ENCODE measurements around the gene EPHB1.
"Not testable (repeated sequence)": the region's sequence is repeated elsewhere in the genome, so short reads cannot be mapped to it uniquely, and the experiment has no call there.

EPHB1 gene

DNA sequence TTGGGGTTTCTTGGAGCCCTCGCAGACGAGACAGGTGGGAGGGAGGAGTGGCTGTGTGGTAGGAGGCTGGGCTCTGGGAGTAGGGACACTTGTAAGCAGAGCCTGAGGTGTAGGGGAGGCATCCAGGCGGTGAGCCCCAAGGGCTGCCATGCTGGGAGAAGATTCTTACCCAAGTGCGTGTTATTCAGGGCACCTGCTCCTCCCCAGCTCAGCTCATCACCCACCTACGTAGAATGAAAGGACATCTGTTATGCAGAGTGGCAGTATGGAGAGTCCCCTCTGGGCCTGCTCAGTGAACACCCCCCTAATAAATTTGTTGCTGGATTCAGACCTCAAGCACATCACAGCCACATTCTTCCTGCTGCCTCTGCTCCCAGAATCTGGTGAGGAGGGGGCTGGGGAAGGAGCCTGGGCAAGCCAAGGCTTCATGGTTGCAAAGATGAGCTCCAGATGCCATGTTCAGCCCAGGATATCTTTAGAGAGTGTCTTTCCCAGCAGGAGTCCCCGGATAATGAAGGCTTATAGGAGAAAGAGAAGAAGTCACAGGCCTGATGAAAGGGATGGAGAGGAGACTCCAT is 261.8 kb downstream of the EPHB1 start:
- no peak for DNase-seq

DNA sequence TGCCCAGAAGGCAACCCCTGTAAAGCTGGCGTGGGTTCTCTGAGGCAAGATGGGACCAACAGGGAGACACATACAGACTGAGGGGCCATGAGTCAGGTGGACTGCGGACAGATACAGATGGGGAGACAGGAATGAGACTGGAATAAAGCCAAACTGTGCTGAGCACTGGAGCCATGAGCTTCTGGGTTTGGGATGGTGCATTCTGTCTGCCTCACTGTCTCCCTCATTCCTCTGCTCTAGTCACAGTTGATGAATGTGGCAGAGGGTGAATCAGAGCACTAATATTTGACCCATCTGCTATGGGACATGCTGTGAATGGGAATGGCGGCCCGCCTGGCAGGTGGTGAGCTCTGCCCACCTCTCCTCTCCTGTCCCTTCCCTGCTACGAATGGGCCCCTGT is 262.9 kb downstream of the EPHB1 start:
- DNase-seq: no peak

DNA sequence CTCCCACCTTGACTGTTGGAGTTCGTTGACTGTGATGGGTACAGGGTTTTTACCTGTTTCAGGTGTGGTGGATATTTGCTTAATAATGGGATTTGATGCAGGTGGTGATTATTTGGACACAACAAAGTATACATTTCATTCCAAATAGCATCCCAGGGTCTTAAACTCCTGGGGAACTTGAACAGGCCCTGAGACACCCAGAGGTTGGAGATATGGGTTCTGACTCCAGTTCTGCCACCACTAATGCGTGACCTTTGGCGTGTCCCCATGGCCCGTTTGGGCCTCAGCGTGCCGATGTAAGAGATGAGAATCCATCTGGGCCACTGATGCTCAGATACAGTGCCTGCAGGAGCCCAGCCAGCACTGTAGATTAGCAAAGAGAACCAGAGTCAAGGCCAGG is 264.5 kb downstream of the EPHB1 start:
- DNase-seq: no peak

DNA sequence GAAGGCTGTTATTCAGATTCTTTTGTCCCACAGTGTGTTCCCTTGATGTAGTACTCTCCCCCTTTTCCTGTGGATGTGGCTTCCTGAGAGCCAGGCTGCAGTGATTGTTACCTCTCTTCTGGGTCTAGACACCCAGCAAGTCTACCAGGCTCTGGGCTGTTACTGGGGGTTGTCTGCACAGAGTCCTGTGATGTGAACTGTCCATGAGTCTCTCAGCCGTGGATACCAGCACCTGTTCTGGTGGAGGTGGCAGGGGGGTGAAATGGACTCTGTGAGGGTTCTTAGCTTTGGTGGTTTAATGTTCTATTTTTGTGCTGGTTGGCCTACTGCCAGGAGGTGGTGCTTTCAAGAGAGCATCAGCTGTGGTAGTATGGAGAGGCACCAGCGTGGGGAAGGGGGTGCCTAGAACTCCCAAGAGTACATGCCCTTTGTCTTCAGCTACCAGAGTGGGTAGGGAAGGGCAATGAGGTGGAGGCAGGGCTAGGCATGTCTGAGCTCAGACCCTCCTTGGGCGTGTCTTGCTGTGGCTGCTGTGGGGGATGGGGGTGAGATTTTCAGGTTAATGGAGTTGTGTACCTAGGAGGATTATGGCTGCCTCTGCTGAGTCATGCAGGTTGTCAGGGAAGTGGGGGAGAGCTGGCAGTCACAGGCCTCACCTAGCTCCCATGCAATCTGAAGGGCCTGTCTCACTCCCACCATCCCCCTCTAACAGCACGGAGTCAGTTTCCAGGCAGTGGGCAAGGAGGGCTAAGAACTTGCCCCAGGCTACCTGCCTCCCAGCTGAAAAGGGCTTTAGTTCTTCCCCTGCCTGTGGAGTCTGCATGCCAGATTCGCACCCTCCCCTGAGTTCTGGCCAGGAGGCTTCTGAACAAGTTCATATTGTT is 272.0 kb downstream of the EPHB1 start:
- not testable (repeated sequence) for DNase-seq

DNA sequence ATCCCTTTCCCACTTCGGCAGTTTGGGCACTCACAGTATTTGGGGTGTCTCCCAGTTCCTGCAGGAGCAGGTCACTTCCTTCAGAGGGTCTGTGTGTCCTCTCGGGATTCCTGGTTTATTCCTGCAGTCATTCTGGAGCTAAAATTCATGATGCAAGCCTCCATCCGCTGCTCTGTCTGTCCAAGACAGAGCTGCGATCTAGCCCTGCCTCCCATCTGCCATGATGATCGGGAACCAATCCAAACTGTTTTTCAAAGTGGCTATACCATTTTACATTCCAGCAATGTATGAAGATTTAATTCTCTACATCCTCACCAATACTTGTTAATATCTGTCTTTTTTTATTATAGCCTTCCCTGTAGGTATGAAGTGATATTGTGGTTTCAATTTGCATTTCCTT is 273.0 kb downstream of the EPHB1 start:
- DNase-seq: no peak

DNA sequence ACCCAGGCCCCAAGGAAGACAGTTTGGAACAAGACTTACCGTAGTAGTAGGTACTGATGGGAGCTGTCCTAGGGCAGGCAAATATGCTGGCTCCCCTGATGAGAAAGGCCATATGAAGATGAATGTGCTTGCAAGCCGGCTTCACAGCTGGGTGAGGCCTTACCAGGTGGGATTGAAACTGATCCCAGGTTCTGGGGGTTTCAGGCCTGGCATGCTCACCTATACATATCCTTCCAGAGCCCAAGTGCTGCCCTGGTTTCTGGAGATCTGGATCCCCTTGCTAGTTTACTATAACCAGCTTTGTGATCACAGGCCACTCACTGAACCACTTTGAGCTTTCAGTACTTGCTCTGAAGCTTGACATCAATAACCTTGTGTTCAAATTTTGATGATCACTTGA is 274.3 kb downstream of the EPHB1 start:
- no peak for DNase-seq

DNA sequence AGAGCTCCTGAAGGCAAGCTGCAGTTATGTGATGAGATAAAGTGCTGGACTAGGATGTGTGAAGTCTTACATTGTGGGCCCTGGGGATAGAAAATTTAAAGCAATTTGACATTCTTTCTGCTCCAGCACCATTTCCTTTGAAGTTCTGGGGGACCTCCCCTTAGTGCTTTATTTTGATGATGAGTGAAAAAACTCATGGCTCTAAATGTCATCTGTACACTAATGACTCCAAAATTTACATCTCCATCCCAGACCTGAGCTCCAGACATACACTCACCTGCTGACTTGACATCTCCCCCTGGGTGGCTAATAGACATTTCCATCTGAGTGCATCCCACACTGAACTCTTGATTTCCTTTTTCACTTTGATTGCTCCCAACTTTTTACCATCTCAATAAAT is 276.4 kb downstream of the EPHB1 start:
- DNase-seq: no peak

DNA sequence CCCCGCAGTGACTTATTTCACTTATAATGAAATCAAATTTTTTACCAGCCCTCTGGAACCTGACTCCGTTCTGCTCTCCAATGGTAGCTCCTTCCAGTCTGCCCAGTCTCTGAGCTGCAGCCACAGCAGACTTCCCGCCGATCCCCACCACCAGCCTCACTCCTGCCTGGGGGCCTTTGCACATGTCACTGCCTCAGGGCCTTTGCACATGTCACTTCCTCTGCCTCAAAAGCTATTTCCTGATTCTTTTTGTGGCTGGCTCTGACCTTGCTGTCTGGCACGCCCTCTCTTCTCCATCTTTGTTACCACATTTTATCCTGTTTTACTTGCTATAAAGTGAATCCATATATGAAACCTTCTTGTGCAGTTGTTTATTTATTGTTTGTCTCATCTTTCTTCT is 277.4 kb downstream of the EPHB1 start:
- DNase-seq: no peak

DNA sequence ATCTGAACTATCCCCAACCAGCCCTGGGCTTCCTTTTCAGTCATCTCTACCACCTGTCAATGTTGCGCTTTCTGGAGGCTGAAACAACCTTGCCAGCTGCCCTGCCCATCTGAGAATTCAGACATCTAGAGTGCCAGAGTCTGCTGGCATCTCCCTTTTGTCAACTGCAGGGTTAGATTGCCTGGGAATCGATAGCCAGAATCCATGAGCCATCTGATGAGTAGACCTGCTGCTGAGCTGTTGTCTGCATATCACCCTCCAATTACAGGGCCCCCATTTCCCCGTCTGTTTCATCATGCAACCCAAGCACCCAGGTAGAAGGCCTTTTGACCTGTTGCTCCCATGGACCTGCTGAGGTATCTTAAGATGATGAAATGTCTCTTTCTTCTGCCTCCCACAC is 280.1 kb downstream of the EPHB1 start:
- no peak for DNase-seq

DNA sequence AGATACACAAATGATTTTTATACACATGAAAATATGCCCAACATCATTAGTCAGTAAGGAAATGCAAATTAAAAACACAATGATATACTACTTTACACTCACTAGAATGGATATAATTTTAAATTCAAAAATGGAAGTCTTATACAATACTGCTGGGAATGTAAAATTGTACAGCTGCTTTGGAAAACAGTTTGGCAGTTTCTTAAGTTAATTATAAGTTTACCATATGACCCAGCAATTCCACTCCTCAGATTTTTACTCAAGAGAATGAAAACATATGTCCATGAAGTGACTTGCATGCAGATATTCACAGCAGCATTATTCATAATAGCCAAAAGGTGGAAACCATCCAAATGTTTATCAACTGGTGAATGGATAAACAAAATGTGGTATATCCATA is 281.3 kb downstream of the EPHB1 start:
- DNase-seq: no peak

DNA sequence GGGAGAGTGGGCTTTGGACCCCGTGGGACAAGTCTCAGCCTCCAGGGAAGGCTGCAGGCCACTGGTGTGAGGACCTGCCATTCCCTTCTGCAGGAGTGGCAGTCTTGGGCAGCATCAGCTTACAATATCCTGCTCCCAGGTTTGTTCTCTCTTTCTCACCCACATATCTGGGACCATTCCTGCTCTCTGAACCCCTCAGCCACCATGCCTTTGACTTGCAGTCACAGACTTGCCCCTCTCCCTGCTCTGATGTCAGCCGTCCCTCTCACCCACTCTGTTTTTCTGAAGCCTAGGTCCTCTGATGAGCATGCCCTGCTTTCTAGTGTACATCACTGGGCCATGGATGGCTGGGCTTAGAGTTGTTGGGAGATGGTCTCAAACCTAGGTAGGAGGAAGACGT is 282.1 kb downstream of the EPHB1 start:
- DNase-seq: no peak

DNA sequence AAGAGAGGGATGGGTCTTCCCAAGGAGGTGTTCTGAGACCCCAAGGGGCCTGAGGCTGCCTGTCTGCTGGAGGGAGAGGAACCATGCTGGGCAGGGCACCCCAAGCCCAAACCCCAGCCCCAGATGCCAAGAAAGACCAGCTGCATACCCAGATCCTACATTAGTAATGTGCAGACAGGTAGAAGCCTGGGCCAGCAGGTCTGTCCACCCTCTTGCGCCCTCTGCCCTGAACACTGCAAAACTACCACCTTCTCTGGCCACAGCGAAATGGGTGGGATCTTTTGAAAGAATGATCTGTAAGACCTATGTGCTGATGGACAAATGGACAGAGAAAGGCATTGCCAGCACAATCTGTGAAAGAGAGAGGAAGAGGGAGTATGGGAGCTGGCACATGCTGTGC is 283.2 kb downstream of the EPHB1 start:
- no peak for DNase-seq

DNA sequence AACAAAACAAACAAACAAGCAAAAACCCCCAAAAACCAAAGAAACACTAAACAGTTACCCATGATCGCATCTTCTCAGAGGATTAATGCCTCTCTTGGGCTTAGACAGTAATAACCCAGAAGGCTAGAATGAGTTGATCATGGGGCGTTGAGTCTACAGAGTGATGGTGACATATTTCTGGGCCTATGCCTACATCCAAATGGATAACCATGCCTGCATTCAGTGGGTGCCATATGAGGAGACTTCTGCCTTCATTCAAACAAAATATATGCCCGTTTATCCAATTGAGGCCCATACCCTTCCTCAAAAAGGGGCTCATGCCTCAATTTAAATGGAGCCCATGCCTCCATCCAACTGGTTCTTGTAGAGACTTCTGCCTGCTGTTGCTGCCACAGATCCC is 284.0 kb downstream of the EPHB1 start:
- DNase-seq: no peak

DNA sequence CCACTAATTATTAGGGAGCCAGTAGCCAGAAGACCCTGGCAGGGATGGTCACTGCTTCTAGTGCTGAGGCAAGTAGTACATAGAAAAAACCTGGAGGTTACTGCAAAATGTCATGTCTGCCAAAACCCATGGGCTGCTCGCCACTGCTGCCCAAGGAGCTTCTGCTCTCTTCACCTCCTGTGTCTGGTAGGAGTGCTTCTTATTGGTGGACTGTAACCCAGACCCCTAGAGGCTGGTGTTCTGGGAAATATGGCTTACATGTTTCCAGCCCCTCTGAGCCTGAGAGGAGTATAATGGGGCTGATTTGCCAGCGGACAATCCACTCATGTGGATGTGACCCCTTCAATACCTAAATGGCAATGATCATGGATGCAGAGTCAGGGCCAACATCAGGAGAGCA is 286.4 kb downstream of the EPHB1 start:
- no peak for DNase-seq

DNA sequence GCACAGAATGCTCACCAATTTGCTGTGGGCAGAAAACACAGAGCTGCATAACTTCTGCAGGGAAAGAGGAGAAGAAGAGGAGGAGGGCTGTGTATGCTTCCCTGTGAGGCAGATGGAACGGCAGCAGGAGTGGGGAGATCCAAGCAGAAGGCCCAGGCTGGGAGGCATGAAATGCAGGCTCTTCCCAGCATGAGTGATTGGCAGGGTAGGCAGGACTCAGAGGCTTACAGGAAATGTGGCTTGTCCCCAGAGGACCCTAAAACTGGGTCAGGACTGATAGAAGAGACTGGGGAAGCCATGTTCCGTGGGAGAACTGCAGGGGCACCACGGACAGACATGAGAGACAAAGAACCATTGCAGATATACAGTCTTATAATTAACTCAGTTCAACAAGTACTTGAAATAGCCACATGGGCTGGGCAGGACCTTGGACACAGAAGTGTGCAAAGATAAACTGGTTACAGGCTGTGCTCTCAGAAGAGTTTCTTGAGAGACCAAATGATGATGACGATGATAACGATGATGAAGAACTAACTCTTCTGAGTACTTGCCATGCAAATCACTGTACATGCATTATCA is 286.9 kb downstream of the EPHB1 start:
- no peak for DNase-seq

DNA sequence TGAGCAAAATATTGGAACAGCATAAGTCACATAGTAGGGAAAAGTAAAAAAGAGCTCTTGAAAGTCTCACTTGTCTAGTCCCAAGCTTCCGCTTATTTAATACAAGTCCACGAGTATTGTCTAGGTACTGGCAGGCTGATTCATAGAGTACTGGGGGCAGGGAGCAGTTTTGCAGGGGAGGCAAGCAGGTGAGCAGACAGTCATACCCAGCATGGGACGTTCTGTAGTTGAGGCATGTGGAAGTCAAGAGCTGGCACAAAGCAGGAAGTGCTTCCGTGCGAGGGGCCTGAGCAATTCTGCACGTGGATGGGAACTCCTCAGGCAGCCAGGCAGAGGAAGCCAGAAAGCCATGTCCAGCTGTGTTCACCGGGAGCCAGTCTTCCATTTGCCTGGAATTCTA is 287.6 kb downstream of the EPHB1 start:
- DNase-seq: no peak

DNA sequence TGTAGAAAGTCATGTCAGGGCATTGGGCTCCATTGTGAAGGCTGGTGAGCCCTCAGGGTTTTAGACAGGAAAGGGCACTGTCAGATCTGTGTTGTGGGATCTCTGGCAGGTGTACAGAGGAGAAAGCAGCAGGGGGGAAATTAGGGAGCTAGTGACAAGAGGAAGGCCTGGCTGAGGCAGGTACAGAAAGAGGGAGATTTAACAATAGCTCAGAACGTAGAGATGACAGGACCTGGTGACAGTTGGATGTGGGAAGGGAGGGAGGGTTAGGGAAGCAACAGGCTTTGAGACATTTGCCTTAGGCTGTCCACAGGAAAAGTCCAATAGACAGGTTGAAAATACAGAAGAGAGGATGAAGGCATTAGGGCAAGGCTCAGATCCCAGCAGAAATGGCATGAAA is 288.1 kb downstream of the EPHB1 start:
- DNase-seq: no peak

DNA sequence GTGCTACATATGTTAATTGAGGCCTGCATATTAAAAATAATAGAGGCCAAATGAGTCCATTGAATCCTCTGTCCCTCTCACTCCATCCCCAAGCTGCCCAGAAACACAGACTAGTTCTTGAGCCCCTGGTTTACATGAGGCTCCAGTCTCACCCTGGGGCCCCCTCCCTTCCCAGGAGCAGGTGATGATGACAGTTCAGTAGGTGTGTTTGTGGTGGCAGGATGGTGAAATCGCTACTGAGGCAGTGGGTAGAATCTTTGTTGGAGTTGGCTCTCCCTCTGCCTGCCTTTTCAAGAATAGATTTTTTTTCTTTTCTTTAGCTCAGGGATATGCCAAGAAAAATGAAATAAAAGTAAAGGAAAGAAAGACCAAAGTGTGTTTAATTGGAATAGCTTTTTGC is 288.7 kb downstream of the EPHB1 start:
- DNase-seq: no peak

DNA sequence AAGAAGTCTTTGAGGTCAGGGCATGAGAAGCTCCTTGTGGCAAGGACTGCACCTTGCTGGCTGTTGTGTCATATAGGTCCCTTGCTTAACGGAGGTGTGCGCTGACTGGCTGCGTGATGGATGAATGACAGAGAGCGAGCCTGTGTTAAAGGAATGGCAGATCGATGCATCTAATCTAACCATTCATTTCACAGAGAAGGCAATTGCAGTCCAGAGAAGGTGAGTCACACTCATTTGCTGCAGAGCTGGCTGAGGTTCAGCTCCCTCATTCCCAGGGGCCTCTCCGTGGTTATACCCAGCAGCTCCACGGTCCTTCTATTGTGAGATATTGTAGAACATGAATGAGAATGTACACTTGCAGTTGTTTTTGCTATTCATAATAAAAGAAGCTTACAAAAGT is 289.3 kb downstream of the EPHB1 start:
- DNase-seq: no peak

DNA sequence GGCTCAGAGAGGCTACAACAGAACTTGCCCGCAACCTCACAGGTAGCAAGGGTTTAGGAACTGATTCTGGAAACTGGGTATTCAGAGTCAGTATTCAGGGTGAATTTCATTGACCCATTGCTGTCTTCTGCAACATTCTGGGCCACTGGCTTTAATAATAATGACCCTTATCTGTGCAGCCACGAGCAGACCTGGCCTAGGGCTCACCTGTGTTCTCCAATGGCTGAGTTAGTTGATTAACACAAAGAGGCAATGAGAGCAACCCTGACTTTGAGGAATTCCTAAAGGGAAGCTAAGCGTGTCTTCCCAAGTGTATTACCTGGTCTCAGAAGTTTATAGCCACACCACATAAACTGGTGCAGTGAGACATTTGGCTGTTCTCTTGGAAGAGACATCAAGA is 289.9 kb downstream of the EPHB1 start:
- no peak for DNase-seq

DNA sequence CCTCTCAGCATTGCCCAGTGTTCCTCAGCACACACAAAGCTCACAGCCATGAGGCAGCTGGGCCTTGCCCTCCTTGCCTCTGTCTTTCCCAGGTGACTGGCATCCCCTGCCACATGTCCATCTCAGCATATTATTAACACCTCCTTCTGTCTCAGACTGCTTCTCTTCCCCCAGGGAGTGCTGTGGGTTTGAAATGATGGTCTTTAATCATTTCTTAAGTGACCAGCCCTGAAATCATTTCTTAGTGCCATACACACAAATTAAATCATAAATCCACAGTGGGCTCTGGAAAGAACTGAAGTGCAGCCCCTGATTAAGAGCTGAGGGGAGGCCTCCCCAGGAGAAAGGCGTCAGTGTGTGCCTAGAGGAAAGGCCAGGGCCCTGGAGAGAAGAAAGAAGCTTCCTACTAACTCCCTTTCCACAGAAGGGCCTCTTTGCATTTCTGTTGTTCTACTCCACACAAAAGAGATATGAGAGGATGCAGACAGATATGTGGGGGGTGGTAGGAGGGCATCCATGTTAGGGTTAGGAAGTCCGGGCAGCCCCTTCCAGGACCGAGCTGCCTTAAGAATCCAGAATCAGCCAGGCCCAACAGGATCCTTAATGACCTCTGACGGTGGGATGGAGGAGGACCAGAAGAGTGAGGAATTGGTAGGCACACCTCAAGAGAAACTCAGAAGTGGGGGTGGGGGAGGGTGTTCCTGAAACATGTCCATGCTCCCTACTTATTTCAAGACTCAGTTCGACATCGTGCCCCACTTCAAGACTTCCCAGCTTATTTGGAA is 290.8 kb downstream of the EPHB1 start:
- DNase-seq: no peak

DNA sequence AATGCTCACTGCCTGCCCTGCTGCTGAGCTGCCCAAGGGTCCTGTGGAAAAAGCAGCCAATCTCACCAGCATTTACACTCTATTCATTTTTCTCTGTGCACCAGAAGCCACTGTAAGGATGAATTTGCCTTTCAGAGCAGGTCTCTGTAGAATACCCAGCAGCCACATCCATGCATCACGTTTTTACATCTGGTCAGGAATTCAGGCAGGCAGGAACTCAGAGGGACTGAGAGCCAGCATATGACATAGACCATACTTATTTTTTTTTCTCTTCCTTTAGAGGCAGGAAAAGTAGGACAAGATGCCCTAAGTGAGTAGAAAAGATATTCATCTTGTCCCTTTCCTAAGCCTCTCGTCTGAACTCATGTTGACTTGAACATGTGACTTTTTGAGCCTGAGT is 292.7 kb downstream of the EPHB1 start:
- DNase-seq: no peak

DNA sequence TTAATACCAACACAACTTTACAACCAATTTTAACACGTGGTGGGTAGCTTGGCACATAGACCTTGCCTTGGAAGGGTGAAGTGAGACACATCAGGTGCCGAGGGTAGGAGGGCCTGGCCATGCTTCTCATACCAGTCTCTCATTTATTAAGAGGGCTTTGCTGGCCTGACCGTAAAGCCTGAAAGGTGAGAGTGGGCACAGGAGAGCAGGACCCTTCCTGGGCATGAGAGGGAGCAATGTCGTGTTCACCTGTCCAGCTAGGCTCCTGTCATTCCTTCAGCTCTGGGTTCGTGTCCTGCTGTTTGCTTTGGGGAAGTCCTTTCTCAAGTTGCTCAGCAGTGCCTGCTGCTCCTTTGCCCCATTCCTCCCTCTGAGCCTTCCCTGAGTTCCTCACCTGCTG is 294.4 kb downstream of the EPHB1 start:
- no peak for DNase-seq
